GM12865 (cell line): ENCODE data around the gene XPR1.

Experiments used
- DNase-seq: peaks from one replicate; pipeline ENCODE4 v3.0.0; 2010; ENCODE audit warnings: low read depth
- H3K4me3 ChIP-seq: 2 replicates; pipeline ENCODE4 v1.5.1; 2011; ENCODE audit warnings: mild to moderate bottlenecking, low read depth, low read length, control low read depth
- TF ChIP-seq, protein P1 (sequence below): IDR thresholded peaks from 2 replicates; pipeline ENCODE4 v1.5.1; 2011; ENCODE audit warnings: low read length, control low read depth, low read depth, inconsistent platforms; ENCODE audit not compliant: insufficient read depth; ENCODE audit errors: missing control alignments

Gene XPR1

GRCh38 chr1:180734366-180734765 is 102.5 kb downstream of the XPR1 start:
- no peak for DNase-seq
- TF ChIP-seq, protein P1, sequence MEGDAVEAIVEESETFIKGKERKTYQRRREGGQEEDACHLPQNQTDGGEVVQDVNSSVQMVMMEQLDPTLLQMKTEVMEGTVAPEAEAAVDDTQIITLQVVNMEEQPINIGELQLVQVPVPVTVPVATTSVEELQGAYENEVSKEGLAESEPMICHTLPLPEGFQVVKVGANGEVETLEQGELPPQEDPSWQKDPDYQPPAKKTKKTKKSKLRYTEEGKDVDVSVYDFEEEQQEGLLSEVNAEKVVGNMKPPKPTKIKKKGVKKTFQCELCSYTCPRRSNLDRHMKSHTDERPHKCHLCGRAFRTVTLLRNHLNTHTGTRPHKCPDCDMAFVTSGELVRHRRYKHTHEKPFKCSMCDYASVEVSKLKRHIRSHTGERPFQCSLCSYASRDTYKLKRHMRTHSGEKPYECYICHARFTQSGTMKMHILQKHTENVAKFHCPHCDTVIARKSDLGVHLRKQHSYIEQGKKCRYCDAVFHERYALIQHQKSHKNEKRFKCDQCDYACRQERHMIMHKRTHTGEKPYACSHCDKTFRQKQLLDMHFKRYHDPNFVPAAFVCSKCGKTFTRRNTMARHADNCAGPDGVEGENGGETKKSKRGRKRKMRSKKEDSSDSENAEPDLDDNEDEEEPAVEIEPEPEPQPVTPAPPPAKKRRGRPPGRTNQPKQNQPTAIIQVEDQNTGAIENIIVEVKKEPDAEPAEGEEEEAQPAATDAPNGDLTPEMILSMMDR, result no peak
- H3K4me3 ChIP-seq, result no peak overlapping the region

DNA sequence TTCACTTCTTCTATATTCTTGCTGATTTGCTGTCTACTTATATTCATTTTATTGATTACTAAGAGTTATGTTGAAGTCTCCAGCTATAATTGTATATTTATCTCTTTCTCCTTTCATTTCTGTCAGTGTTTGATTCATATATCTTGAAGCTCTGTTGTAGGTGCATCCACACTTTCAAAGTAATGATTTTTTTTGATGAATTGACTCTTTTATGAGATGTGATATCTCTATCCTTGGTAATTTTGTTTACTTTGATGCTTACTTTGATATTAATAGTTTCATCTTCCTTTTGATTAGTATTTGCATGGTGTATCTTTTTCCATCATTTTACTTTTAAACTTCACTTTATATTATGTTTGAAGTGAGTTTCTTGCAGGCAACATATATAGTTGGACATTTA is 110.8 kb downstream of the XPR1 start:
- DNase-seq, result no peak
- no peak overlapping the region for H3K4me3 ChIP-seq
- TF ChIP-seq, protein P1, result no peak

DNA sequence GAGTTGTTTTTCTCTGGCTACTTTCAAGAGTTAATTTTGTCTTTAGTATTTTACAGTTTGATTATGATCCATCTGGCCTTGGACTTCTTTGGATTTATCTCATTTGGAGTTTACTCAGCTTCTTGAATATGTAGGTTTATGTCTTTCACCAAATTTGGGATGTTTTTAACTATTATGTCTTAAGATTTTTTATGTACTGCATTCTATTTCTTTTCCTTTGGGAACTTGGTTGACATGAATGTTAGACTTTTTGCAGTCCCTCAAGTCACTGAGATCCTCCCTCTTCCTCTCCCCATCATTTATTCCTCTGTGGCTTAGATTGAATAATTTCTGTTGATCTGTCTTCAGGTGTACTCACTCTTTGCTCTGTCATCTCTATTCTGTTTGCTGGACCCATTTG is 112.0 kb downstream of the XPR1 start:
- H3K4me3 ChIP-seq, result no peak overlapping the region
- TF ChIP-seq, protein P1, result no peak
- DNase-seq, result no peak

DNA sequence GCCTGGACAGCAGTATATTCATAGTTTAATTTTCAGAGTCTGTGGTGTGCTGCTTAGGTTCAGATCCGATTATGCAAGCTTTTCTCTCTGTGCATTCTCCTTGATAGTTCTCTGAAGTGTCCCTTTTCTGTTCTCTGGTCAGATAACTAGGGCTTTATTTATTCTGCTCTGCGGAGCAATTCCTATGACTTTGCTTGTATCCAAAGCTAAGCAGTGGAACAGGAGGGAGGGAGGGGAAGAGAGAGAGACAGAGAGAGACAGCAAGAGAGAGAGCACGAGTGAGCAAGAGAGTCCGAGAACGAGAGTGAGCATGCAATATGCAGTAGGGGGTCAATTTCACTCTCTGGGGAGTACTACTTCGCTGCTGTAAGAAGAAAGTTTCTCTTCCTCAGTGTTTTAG is 113.3 kb downstream of the XPR1 start:
- TF ChIP-seq, protein P1, result no peak
- no peak for DNase-seq
- H3K4me3 ChIP-seq, result no peak overlapping the region

GRCh38 chr1:180751921-180752320 is 120.1 kb downstream of the XPR1 start:
- TF ChIP-seq, protein P1, result no peak

GRCh38 chr1:180754453-180754852 is 122.6 kb downstream of the XPR1 start:
- TF ChIP-seq, protein P1, result no peak
- H3K4me3 ChIP-seq, result no peak overlapping the region
- DNase-seq, result no peak

More at GRCh38 chr1:180751921-180752320, 120.1 kb downstream of the XPR1 start:
- DNase-seq, result no peak
- H3K4me3 ChIP-seq, result no peak overlapping the region

GRCh38 chr1:180757657-180758056 is 125.8 kb downstream of the XPR1 start:
- DNase-seq, result no peak
- H3K4me3 ChIP-seq, result no peak overlapping the region
- TF ChIP-seq, protein P1, result no peak
